Neuronal stem cell (in vitro differentiated cells): Measurements from ENCODE around the gene TFPT.

ENCODE experiments used
- DNase-seq: peaks from one replicate; pipeline ENCODE4 v3.0.0-alpha.2; 2013; ENCODE audit warnings: low spot score
- H2AFZ ChIP-seq: one replicate; pipeline ENCODE4 v1.6.1; 2013; ENCODE audit warnings: mild to moderate bottlenecking, low read length, inconsistent platforms
- H2AK5ac ChIP-seq: 2 replicates; pipeline ENCODE4 v1.6.1; 2013; ENCODE audit warnings: low read depth, mild to moderate bottlenecking, inconsistent platforms, low read length, moderate library complexity, mixed read lengths
- H2BK120ac ChIP-seq: 2 replicates; pipeline ENCODE4 v1.6.1; 2013; ENCODE audit warnings: low read depth, mild to moderate bottlenecking, inconsistent platforms, low read length, moderate library complexity, mixed read lengths
- H2BK12ac ChIP-seq: one replicate; pipeline ENCODE4 v1.6.1; 2013; ENCODE audit warnings: low read length, inconsistent platforms
- H2BK15ac ChIP-seq: 2 replicates; pipeline ENCODE4 v1.6.1; 2013; ENCODE audit warnings: mild to moderate bottlenecking, low read length, inconsistent platforms, mixed read lengths
- H2BK5ac ChIP-seq: one replicate; pipeline ENCODE4 v1.6.1; 2013; ENCODE audit warnings: inconsistent platforms, mild to moderate bottlenecking, low read length, moderate library complexity
- H3K14ac ChIP-seq: one replicate; pipeline ENCODE4 v1.6.1; 2013; ENCODE audit warnings: low read length, inconsistent platforms
- H3K18ac ChIP-seq: 2 replicates; pipeline ENCODE4 v1.6.1; 2013; ENCODE audit warnings: low read length, inconsistent platforms
- H3K23ac ChIP-seq: 2 replicates; pipeline ENCODE4 v1.6.1; 2013; ENCODE audit warnings: low read depth, mild to moderate bottlenecking, mixed read lengths, low read length, inconsistent platforms; ENCODE audit not compliant: poor library complexity
- H3K27ac ChIP-seq: replicated peaks from 3 replicates; pipeline ENCODE4 v1.5.1; 2013; ENCODE audit warnings: low read length, inconsistent platforms
- H3K27me3 ChIP-seq, 3 experiments: 2 replicates each; pipeline ENCODE4 v1.6.1; 2013; ENCODE audit warnings: low read length in 3 of 3, mild to moderate bottlenecking in 2 of 3, inconsistent platforms in 1 of 3, low read depth in 1 of 3, mixed read lengths in 1 of 3, moderate library complexity in 1 of 3; ENCODE audit not compliant: control insufficient read depth in 3 of 3, insufficient read depth in 3 of 3
- H3K36me3 ChIP-seq, 2 donors: replicated peaks in 1 of 2; 2 replicates each; pipeline ENCODE4 v1.6.1; 2013; ENCODE audit warnings: low read length in 2 of 2; ENCODE audit not compliant: control insufficient read depth in 2 of 2, insufficient read depth in 2 of 2
- H3K4ac ChIP-seq: 2 replicates; pipeline ENCODE4 v1.6.1; 2013; ENCODE audit warnings: inconsistent platforms, mild to moderate bottlenecking, low read length, moderate library complexity
- H3K4me1 ChIP-seq, 2 donors: 1 replicate in 1 of 2; 2 replicates in 1 of 2; pipeline ENCODE4 v1.6.1; 2013; ENCODE audit warnings: low read length in 2 of 2, low read depth in 1 of 2; ENCODE audit not compliant: control insufficient read depth in 2 of 2, insufficient read depth in 1 of 2
- H3K4me2 ChIP-seq: one replicate; pipeline ENCODE4 v1.6.1; 2013; ENCODE audit warnings: mild to moderate bottlenecking, low read length, inconsistent platforms; ENCODE audit not compliant: insufficient read depth, poor library complexity, severe bottlenecking
- H3K4me3 ChIP-seq, 2 donors: 2 replicates each; pipeline ENCODE4 v1.5.1; 2013; ENCODE audit warnings: low read length in 2 of 2, mild to moderate bottlenecking in 2 of 2, inconsistent platforms in 1 of 2, moderate library complexity in 1 of 2
- H3K79me1 ChIP-seq: one replicate; pipeline ENCODE4 v1.6.1; 2013; ENCODE audit warnings: low read depth, mild to moderate bottlenecking, inconsistent platforms, low read length, moderate library complexity
- H3K9ac ChIP-seq: one replicate; pipeline ENCODE4 v1.6.1; 2013; ENCODE audit warnings: mild to moderate bottlenecking, low read depth, low read length, inconsistent platforms; ENCODE audit not compliant: poor library complexity
- H3K9me3 ChIP-seq, 2 donors: replicated peaks in 1 of 2; 2 replicates each; pipeline versions ENCODE3 to v1.6.1; 2013; ENCODE audit warnings: low read length in 2 of 2, mild to moderate bottlenecking in 2 of 2, inconsistent platforms in 1 of 2, low read depth in 1 of 2, mixed read lengths in 1 of 2, moderate library complexity in 1 of 2; ENCODE audit not compliant: control insufficient read depth in 2 of 2, insufficient read depth in 1 of 2
- H4K8ac ChIP-seq: one replicate; pipeline ENCODE4 v1.6.1; 2013; ENCODE audit warnings: low read depth, mild to moderate bottlenecking, inconsistent platforms, low read length, moderate library complexity
- H4K91ac ChIP-seq: one replicate; pipeline ENCODE4 v1.6.1; 2013; ENCODE audit warnings: low read length, low read depth, mild to moderate bottlenecking, inconsistent platforms; ENCODE audit not compliant: poor library complexity
- WGBS, 2 donors: extraction: QIAGEN DNeasy Blood & Tissue Kit; methylation state at CpG; one replicate each; pipeline ENCODE4 v1.1.7; 2013; ENCODE audit warnings: missing lambda C conversion rate in 2 of 2, mixed read lengths in 1 of 2; ENCODE audit not compliant: insufficient read length in 2 of 2, insufficient replicate concordance in 1 of 2; ENCODE audit errors: extremely low coverage in 2 of 2; 5-methylcytosine and 5-hydroxymethylcytosine counted together

The TFPT gene

DNA sequence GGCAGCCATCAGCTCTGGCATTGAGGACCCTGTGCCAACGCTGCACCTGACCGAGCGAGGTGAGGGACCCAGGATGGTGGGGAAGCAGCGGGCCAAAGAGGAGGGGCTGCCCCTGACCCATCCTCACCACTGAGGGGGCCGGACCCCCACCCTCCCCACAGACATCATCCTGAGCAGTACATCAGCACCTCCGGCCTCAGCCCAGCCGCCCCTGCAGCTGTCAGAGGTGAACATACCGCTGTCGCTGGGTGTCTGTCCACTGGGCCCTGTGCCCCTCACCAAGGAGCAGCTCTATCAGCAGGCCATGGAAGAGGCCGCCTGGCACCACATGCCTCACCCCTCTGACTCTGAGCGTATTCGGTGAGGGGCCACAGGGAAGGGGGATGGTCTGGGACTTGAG lies 36.8 kb upstream of the TFPT start:
- Histone ChIP-seq H4K91ac (no peak overlapping the region), H2BK5ac (no peak overlapping the region), H3K4ac (no peak overlapping the region), H3K79me1 (peaks cover 5% of the 10 kb centered on the region), H2BK12ac (no peak overlapping the region), H3K27me3 (no peaks in the 10 kb centered on the region), H3K36me3 (peaks cover 78 to 97% of the 10 kb centered on the region in 2 donors), H3K14ac (no peak overlapping the region), H2AK5ac (no peak overlapping the region), H4K8ac (no peak overlapping the region), H3K18ac (no peak overlapping the region), H2AFZ (no peak overlapping the region), H3K4me3 (peak overlapping the region in 1 of 2 donors; percentile 50), H3K4me2 (no peak overlapping the region), H2BK15ac (no peak overlapping the region), H3K27ac (no peak overlapping the region), H2BK120ac (no peak overlapping the region), H3K9ac (no peak overlapping the region), H3K9me3 (no peaks in the 10 kb centered on the region), H3K4me1 (no peaks in the 10 kb centered on the region), H3K23ac (no peak overlapping the region)
- no CpG with 5 or more reads among the region's 12 CpGs for WGBS, 2 donors
- no peak for DNase-seq

DNA sequence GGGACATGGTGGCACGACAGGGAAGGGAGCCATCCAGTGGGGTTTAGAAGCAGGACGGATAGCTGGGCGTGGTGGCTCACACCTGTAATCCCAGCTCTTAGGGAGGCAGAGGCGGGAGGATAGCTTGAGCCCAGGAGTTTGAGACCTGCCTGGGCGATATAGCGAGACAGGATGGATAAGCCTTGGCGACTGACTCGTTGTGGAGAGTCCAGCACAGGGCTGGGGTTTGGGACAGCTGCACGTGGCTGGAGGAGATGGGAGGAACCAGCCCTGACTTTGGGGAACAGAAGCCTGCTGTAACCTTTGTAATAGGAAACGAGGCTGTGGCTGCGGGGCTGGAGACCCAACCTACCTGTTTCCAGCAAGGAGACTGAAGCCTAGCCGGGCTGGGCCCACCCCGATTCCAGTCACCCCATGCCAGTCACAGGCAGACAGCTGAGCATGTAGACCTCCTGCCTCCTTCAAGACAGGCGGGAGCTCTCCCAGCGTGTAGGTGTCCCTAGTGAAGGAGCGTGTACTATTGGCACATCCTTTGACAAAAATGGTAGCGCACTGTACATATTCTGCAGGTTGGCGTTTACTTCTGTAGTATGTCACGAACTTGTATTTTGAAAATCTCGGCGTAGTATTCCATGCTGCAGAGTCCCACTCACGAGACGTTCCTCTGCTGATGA lies 36.0 kb upstream of the TFPT start:
- H2AFZ ChIP-seq, result no peak overlapping the region
- no peak overlapping the region for H3K14ac ChIP-seq
- no CpG with 5 or more reads among the region's 23 CpGs for WGBS, 2 donors
- no peak overlapping the region for H2BK15ac ChIP-seq
- H3K27me3 ChIP-seq, result no peaks in the 10 kb centered on the region
- H2BK12ac ChIP-seq, result no peak overlapping the region
- peaks cover 80 to 97% of the 10 kb centered on the region in 2 donors for H3K36me3 ChIP-seq
- H3K9ac ChIP-seq, result no peak overlapping the region
- H3K4ac ChIP-seq, result no peak overlapping the region
- DNase-seq, result no peak
- peak overlapping the region; percentile 39 for H2BK5ac ChIP-seq
- no peak overlapping the region for H4K8ac ChIP-seq
- peaks cover 7% of the 10 kb centered on the region for H3K79me1 ChIP-seq
- no peaks in the 10 kb centered on the region for H3K4me1 ChIP-seq
- no peak overlapping the region for H4K91ac ChIP-seq
- H3K9me3 ChIP-seq, result no peaks in the 10 kb centered on the region
- H3K4me3 ChIP-seq, result no peak overlapping the region
- no peak overlapping the region for H3K23ac ChIP-seq
- no peak overlapping the region for H3K27ac ChIP-seq
- no peak overlapping the region for H2BK120ac ChIP-seq
- H2AK5ac ChIP-seq, result no peak overlapping the region
- no peak overlapping the region for H3K4me2 ChIP-seq
- H3K18ac ChIP-seq, result no peak overlapping the region

DNA sequence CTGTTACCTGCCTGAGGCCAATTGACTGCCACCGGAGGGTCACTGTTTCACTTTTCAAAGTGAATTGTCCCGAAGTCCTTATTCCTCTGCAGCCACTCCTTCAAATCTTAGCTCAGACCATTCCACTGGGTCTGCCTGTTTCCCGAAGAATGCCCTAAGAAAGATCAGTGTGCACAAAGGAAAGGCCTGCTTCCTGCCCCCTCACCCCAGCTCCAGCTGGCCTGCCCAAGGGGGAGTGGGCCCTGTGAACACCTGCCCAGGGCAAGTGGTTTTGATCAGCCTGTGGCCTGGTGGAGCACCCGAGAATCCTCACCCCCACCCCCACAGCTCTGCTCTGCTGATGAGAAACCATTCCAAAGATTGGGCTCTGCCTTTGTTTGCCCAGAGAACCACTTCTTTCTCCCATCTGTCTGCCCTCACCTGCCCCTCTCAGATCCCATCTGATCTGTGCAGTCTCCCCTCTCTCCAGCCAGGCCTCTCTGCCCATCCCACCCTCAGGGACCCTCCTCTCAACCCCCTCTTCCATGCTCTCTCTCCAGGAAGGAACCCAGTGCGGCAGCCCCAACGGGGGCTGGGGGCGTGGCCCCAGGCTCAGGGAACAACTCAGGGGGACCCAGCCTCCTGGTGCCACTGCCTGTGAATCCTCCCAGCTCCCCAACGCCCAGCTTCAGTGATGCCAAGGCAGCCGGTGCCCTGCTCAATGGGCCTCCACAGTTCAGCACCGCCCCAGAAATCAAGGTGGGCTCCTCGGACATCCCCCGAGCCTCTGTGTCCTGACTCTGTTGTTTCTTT lies 33.8 kb upstream of the TFPT start:
- Histone ChIP-seq H2BK12ac (no peak overlapping the region), H3K27ac (no peak overlapping the region), H3K18ac (no peak overlapping the region), H3K27me3 (no peaks in the 10 kb centered on the region), H3K4me2 (no peak overlapping the region), H2BK120ac (no peak overlapping the region), H2BK15ac (no peak overlapping the region), H3K9ac (no peak overlapping the region), H3K4ac (no peak overlapping the region), H3K23ac (no peak overlapping the region), H3K79me1 (peaks cover 9% of the 10 kb centered on the region), H2AK5ac (no peak overlapping the region), H4K91ac (no peak overlapping the region), H3K36me3 (peaks cover 89 to 98% of the 10 kb centered on the region in 2 donors), H3K4me3 (no peak overlapping the region), H3K9me3 (no peaks in the 10 kb centered on the region), H2AFZ (no peak overlapping the region), H4K8ac (no peak overlapping the region), H2BK5ac (peak overlapping the region; percentile 24), H3K14ac (no peak overlapping the region), H3K4me1 (no peaks in the 10 kb centered on the region)
- DNase-seq, result no peak
- WGBS, 2 donors, result no CpG with 5 or more reads among the region's 12 CpGs

DNA sequence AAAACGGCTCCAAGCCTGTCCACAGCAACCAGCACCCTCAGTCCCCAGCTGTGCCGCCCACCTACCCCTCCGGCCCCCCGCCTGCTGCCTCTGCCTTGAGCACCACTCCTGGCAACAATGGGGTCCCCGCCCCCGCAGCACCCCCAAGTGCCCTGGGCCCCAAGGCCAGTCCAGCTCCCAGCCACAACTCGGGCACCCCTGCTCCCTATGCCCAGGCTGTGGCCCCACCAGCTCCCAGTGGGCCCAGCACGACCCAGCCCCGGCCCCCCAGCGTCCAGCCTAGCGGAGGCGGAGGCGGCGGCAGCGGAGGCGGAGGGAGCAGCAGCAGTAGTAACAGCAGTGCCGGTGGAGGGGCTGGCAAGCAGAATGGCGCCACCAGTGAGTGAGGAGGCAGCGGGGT lies 32.7 kb upstream of the TFPT start:
- Histone ChIP-seq H3K9me3 (no peaks in the 10 kb centered on the region), H3K27me3 (no peaks in the 10 kb centered on the region), H3K14ac (no peak overlapping the region), H2BK120ac (no peak overlapping the region), H3K18ac (no peak overlapping the region), H3K36me3 (peaks cover 89 to 98% of the 10 kb centered on the region in 2 donors), H2BK5ac (peak overlapping the region; percentile 24), H3K4ac (no peak overlapping the region), H3K23ac (no peak overlapping the region), H2AFZ (no peak overlapping the region), H4K8ac (no peak overlapping the region), H3K27ac (no peak overlapping the region), H2BK12ac (no peak overlapping the region), H2AK5ac (no peak overlapping the region), H3K9ac (no peak overlapping the region), H2BK15ac (no peak overlapping the region), H3K79me1 (peaks cover 12% of the 10 kb centered on the region), H3K4me2 (no peak overlapping the region), H3K4me3 (no peak overlapping the region), H4K91ac (no peak overlapping the region), H3K4me1 (no peaks in the 10 kb centered on the region)
- no peak for DNase-seq
- no CpG with 5 or more reads among the region's 19 CpGs for WGBS, 2 donors
